Left ventricle myocardium inferior (tissue), 1 donor: Measurements from ENCODE around the gene DCLK1. TPM values are rescaled to one million over a fixed set of nuclear protein-coding genes. Genes with fewer than 3 reads are reported as not detected.
"Not testable (repeated sequence)": the region's sequence is repeated elsewhere in the genome, so short reads cannot be mapped to it uniquely, and the experiment has no call there.

Source experiments
- DNase-seq: peaks from one replicate; pipeline ENCODE4 v3.0.0-alpha.2; 2020
- H3K27ac ChIP-seq: fragments of 200-600 bp; replicated peaks from 2 replicates; pipeline ENCODE4 v1.8.0; 2021
- H3K27me3 ChIP-seq: fragments of 200-600 bp; 2 replicates; pipeline ENCODE4 v1.8.0; 2021; ENCODE audit warnings: low read depth
- H3K36me3 ChIP-seq: fragments of 200-600 bp; 2 replicates; pipeline ENCODE4 v1.8.0; 2021
- H3K4me1 ChIP-seq: fragments of 200-600 bp; 2 replicates; pipeline ENCODE4 v1.8.0; 2021
- H3K4me3 ChIP-seq: fragments of 200-600 bp; 2 replicates; pipeline ENCODE4 v1.8.0; 2021; ENCODE audit warnings: mild to moderate bottlenecking, moderate library complexity
- H3K9me3 ChIP-seq: fragments of 200-600 bp; replicated peaks from 2 replicates; pipeline ENCODE4 v1.8.0; 2021
- intact Hi-C: fragments of 100-400 bp; cut with micrococcal nuclease; formaldehyde crosslinking; loops from one replicate; pipeline ENCODE4 v1.11.0; 2022
- total RNA-seq: library from RNA; stranded (reverse); fragmentation: NEBNext Ultra II Directional; extraction: Animal tissue kit (Norgen Biotek cat#: 25700); gene quantifications from one replicate; pipeline ENCODE4 v1.2.1, GENCODE V29; 2021
- TF ChIP-seq, protein P1 (sequence below): fragments of 200-600 bp; IDR thresholded peaks from 2 replicates; pipeline ENCODE4 v1.8.0; 2021; ENCODE audit warnings: antibody characterized with exemption, mild to moderate bottlenecking, borderline replicate concordance
- donor health status: DM: no; HTN: yes; CAD: no; lungs with severe emphysema.

Gene DCLK1
- total RNA-seq, 1 donor from 2014 or later: 8.4 TPM

DNA sequence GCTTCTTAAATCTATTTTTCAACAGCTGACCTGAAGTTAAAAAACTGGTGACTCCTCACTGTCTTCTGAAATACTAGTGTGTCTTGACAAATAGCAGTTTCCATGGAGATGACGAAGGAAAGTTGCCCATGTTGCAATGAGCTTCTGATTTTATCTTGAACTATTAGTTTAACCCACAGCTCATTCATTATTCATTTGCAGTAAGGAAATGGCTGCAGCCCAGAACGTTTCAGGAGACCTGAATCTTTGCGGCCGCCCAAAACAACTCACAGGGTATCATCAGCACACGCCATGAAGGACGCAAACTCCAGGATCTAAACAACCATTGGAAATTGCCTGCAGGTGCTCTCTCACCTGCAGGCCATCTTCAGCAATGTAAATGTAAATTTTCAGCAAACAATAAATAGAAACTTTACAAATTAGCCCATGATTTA is 142.5 kb downstream of the DCLK1 start:
- Histone ChIP-seq H3K9me3 (no peaks in the 10 kb centered on the region), H3K27me3 (no peaks in the 10 kb centered on the region), H3K36me3 (no peaks in the 10 kb centered on the region), H3K4me1 (peaks cover 15% of the 10 kb centered on the region), H3K27ac (no peak overlapping the region), H3K4me3 (no peak overlapping the region)
- TF ChIP-seq, protein P1, sequence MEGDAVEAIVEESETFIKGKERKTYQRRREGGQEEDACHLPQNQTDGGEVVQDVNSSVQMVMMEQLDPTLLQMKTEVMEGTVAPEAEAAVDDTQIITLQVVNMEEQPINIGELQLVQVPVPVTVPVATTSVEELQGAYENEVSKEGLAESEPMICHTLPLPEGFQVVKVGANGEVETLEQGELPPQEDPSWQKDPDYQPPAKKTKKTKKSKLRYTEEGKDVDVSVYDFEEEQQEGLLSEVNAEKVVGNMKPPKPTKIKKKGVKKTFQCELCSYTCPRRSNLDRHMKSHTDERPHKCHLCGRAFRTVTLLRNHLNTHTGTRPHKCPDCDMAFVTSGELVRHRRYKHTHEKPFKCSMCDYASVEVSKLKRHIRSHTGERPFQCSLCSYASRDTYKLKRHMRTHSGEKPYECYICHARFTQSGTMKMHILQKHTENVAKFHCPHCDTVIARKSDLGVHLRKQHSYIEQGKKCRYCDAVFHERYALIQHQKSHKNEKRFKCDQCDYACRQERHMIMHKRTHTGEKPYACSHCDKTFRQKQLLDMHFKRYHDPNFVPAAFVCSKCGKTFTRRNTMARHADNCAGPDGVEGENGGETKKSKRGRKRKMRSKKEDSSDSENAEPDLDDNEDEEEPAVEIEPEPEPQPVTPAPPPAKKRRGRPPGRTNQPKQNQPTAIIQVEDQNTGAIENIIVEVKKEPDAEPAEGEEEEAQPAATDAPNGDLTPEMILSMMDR: no peak
- intact Hi-C loops: no loop called here
- DNase-seq: no peak

DNA sequence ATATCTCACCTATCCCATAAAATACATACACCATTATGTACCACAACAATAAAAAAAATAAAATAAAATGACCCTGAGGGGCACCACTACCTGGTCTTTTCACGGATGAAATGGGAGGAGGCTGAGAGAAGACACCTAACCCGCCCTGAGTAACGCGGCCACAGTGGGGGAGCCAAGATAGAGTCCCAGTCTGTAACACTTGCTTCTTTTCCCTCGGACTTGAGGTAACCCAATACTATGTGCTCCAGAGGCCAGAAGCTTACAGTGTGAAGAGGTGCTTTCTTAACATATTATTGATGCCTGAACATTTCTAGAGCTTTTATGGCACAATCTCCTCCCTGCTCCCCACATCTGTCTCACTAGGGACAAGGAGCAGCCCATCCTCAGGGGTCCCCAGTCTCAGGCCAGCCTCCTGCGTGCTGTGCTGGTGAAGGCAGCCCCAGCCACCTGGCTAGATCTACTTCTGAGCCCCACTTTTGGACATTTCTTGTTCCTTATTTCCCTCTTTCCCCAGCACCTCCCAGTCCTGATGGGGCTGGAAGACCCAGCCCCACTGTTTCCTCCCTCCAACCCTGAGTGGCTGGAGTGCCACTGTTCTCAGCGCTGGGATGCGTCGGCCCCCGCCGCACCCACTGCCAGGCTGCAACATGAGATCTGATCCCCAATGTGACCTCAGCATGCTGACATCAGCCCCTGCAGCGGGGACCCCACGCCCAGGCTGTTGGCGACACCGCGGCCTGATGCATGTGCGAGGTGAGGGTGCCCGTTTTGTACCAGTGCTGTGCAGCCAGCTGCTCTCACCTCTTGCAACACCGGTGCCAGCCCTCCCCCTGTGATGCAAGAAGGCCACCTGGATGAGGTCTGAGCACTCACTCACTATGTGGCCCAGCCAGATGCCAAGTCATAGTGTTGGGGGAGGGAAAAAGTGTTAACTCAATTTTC is 143.3 kb downstream of the DCLK1 start:
- H3K4me1 ChIP-seq: peaks cover 7% of the 10 kb centered on the region
- H3K4me3 ChIP-seq: no peak overlapping the region
- no peaks in the 10 kb centered on the region for H3K9me3 ChIP-seq
- TF ChIP-seq, protein P1: no peak
- H3K27me3 ChIP-seq: no peaks in the 10 kb centered on the region
- no peak for DNase-seq
- intact Hi-C loops: no loop called here
- H3K27ac ChIP-seq: no peak overlapping the region
- H3K36me3 ChIP-seq: no peaks in the 10 kb centered on the region

DNA sequence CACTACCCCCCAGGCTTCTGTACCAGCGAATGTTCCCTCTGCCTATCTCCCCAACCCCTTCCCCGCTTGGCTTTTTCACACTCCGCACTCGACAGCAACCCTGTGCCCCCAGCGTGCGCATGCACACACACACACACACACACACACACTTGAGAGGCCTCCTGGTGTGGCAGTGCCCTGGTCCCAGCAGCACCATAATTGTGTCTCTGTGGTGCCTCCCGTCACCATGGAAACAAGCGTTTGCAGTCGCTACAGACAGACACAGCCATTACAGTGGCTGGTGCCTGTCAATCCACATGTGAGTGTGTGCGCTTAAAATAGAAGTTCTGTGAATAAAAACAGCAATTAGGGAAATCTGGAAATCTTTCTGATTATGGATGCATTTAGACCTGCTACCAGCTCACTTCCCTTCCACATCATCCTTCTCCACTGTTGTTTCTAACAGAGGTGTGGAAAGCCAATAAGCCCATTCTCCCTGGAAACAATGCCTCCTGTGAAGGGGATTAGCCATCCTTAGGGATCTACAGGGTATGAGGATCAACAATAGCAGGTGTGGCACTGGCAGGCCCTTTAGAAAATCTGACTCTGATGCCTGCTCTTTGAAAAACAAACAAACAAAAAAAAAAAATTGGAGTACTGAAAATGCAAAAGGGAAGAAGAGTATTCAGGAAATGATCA is 146.3 kb downstream of the DCLK1 start:
- Histone ChIP-seq H3K27me3 (no peaks in the 10 kb centered on the region), H3K4me1 (peaks cover 6% of the 10 kb centered on the region), H3K4me3 (no peak overlapping the region), H3K36me3 (no peaks in the 10 kb centered on the region), H3K27ac (no peak overlapping the region), H3K9me3 (no peaks in the 10 kb centered on the region)
- TF ChIP-seq, protein P1: no peak
- intact Hi-C loops: no loop called here
- DNase-seq: no peak

DNA sequence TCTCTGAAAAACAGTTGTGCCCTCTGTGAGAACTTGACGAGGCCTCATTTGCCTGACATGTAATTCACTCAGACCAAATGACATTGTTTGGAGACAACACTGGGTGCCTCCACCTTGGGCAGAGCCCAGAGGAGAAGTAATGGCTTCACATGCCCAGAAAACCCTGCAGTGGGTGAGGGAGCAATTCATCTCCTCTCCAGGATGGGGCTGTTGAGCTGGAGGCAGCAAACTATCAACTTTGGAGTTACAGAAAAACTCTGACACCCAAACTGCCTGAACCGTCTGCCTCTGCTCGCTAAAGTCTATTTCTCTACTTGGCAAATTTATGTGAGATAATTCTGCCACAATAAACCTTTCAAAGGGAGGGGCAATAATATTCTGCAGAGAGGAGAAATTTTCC is 146.9 kb downstream of the DCLK1 start:
- intact Hi-C loops: no loop called here
- TF ChIP-seq, protein P1: no peak
- no peak for DNase-seq
- no peaks in the 10 kb centered on the region for H3K9me3 ChIP-seq
- H3K27me3 ChIP-seq: no peaks in the 10 kb centered on the region
- peaks cover 6% of the 10 kb centered on the region for H3K4me1 ChIP-seq
- no peaks in the 10 kb centered on the region for H3K36me3 ChIP-seq
- no peak overlapping the region for H3K4me3 ChIP-seq
- no peak overlapping the region for H3K27ac ChIP-seq

DNA sequence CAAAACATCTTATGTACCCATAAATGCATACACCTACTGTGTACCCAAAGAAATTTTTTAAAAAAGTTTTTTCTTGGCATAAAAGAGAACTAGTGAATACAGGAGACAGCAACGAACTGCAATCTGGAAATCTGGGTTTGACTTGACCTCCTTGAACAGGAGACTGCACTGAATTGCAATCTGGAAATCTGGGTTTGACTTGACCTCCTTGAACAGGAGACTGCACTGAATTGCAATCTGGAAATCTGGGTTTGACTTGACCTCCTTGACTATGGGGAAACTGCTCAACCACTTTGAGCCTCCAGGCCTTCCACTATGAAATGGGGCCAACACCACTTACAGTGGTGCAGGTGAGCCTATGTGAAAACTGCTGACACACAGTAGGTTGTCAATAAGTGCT is 147.5 kb downstream of the DCLK1 start:
- H3K9me3 ChIP-seq, H3K27me3 ChIP-seq, H3K36me3 ChIP-seq, H3K4me3 ChIP-seq, DNase-seq, intact Hi-C loops, H3K27ac ChIP-seq: not testable (repeated sequence)
- H3K4me1 ChIP-seq: peaks cover 11% of the 10 kb centered on the region

DNA sequence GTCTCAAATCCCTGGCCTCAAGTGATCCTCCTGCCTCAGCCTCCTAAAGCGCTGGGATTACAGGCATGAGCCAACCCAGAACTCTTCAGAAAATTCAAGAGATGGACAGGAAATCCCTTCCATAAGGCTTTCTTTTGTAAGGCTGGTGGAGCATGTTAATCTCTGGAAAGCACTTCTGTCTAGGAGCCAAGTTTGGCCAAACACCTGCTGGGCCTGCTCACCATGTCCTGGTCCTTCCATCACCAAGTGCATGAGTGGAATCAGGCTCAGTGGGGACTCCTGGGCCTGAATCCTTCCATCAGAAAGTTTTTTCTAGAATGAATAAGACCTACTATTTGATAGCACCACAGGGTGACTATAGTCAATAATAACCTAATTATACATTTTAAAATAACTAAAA is 148.0 kb downstream of the DCLK1 start:
- peaks cover 14% of the 10 kb centered on the region for H3K4me1 ChIP-seq
- no peak overlapping the region for H3K27ac ChIP-seq
- H3K36me3 ChIP-seq: no peaks in the 10 kb centered on the region
- H3K4me3 ChIP-seq: no peak overlapping the region
- TF ChIP-seq, protein P1: no peak
- intact Hi-C loops: no loop called here
- no peaks in the 10 kb centered on the region for H3K9me3 ChIP-seq
- DNase-seq: no peak
- no peaks in the 10 kb centered on the region for H3K27me3 ChIP-seq
